CD4-positive, alpha-beta T cell treated with Interleukin-1 beta for 1 hour (primary cell): ENCODE results near the gene AP1G1.
"Not testable (repeated sequence)": the region's sequence is repeated elsewhere in the genome, so short reads cannot be mapped to it uniquely, and the experiment has no call there.

ENCODE experiments used
- DNase-seq, 2 donors: peaks; one replicate each; pipeline ENCODE4 v3.0.0-alpha.2; 2020 to 2022

AP1G1 gene

GRCh38 chr16:71698491-71698890 is 110.1 kb downstream of the AP1G1 start:
- DNase-seq, result no peak

GRCh38 chr16:71693164-71693563 is 115.5 kb downstream of the AP1G1 start:
- DNase-seq, result no peak

- no peak for DNase-seq
Measured at GRCh38 chr16:71689901-71690300, 118.7 kb downstream of the AP1G1 start.

GRCh38 chr16:71687861-71688260 is 120.8 kb downstream of the AP1G1 start:
- DNase-seq, result no peak

GRCh38 chr16:71684280-71684679 is 124.4 kb downstream of the AP1G1 start:
- DNase-seq, result not testable (repeated sequence)

DNA sequence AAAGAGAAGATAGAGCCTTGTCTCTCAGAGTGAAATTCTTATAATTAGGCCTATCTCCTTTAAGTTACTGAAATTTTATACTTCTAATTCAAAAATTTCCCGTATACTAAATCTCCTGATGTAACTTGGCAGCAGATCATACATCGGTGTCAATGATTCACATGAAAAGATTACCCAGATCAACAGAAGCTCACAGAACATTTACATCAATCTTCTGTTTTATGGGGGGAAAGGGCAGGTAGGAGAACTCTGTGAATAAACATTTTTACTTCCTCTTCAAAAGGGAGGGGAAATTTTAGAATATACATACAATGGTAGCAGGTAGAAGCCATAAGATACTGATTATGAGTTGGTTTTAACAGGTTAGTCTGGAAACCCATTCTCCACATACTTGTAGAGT is 127.3 kb downstream of the AP1G1 start:
- DNase-seq, result no peak
